ENCODE results near the gene PRRC2B.
"Not testable (repeated sequence)": the region's sequence is repeated elsewhere in the genome, so short reads cannot be mapped to it uniquely, and the experiment has no call there.

Gene PRRC2B

DNA sequence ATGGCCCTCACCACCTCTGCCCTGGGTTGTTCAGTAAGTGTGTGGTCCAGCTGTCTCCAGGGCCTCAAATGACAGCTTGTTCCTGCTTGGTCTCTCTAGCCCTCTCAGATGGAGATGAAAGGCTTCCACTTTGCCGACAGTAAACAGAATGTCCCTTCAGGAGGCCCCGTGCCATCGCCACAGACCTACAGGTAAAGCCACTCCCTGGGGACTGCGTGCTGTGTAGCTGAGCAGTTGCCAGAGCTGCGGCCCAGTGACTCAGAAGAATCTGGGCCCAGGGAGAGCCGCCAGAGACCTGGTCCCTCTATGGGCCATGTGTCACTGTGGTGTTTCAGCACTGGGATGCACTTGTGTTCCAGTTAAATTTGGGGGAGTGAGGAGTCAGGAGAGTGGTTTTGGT lies 98.2 kb downstream of the PRRC2B start:
- no peak for DNase-seq
- TF ChIP-seq POLR2A (IDR thresholded peaks at IDR 0.05; ENCODE audit: low read length) (no peak), GATA1 (IDR thresholded peaks at IDR 0.05; ENCODE audit: low read depth, low read length) (no peak)

GRCh38 chr9:131494296-131494870 lies 100.5 kb downstream of the PRRC2B start:
- DNase-seq, result no peak
- TF ChIP-seq GATA1 (IDR thresholded peaks at IDR 0.05; ENCODE audit: low read depth, low read length) (no peak), POLR2A (IDR thresholded peaks at IDR 0.05; ENCODE audit: low read length) (no peak)

- no peak for DNase-seq
- no peak for TF ChIP-seq GATA1 (IDR thresholded peaks at IDR 0.05; ENCODE audit: low read depth, low read length)
- no peak for TF ChIP-seq POLR2A (IDR thresholded peaks at IDR 0.05; ENCODE audit: low read length)
Measured at GRCh38 chr9:131495785-131496184, 101.9 kb downstream of the PRRC2B start.

GRCh38 chr9:131496844-131497405 lies 103.0 kb downstream of the PRRC2B start:
- TF ChIP-seq POLR2A (IDR thresholded peaks at IDR 0.05; ENCODE audit: low read length) (no peak), GATA1 (IDR thresholded peaks at IDR 0.05; ENCODE audit: low read depth, low read length) (no peak)
- no peak for DNase-seq

- no peak for TF ChIP-seq GATA1 (IDR thresholded peaks at IDR 0.05; ENCODE audit: low read depth, low read length)
- no peak for TF ChIP-seq POLR2A (IDR thresholded peaks at IDR 0.05; ENCODE audit: low read length)
- DNase-seq, result no peak
Measured at GRCh38 chr9:131499254-131499767, 105.4 kb downstream of the PRRC2B start.

GRCh38 chr9:131500377-131500776 lies 106.5 kb downstream of the PRRC2B start:
- TF ChIP-seq GATA1 (IDR thresholded peaks at IDR 0.05; ENCODE audit: low read depth, low read length), result no peak
- no peak for TF ChIP-seq POLR2A (IDR thresholded peaks at IDR 0.05; ENCODE audit: low read length)
- no peak for DNase-seq

GRCh38 chr9:131500939-131501541 lies 107.2 kb downstream of the PRRC2B start:
- TF ChIP-seq POLR2A (IDR thresholded peaks at IDR 0.05; ENCODE audit: low read length) (no peak), GATA1 (IDR thresholded peaks at IDR 0.05; ENCODE audit: low read depth, low read length) (no peak)
- DNase-seq, result no peak

GRCh38 chr9:131502781-131503625 lies 109.1 kb downstream of the PRRC2B start, which contains the start of gene POMT1:
Gene POMT1, plus strand, starts transcription at chr9:131502918. Its CDS starts 1,301 bp downstream, at chr9:131504219.
- no peak for TF ChIP-seq POLR2A (IDR thresholded peaks at IDR 0.05; ENCODE audit: low read length)
- no peak for TF ChIP-seq GATA1 (IDR thresholded peaks at IDR 0.05; ENCODE audit: low read depth, low read length)
- DNase-seq, result peak; percentile 85 to 90

- no peak for TF ChIP-seq POLR2A (IDR thresholded peaks at IDR 0.05; ENCODE audit: low read length)
- TF ChIP-seq GATA1 (IDR thresholded peaks at IDR 0.05; ENCODE audit: low read depth, low read length), result no peak
- peak; percentile 13 to 20 for DNase-seq
Measured at GRCh38 chr9:131503626-131504465, 110.0 kb downstream of the PRRC2B start.

DNA sequence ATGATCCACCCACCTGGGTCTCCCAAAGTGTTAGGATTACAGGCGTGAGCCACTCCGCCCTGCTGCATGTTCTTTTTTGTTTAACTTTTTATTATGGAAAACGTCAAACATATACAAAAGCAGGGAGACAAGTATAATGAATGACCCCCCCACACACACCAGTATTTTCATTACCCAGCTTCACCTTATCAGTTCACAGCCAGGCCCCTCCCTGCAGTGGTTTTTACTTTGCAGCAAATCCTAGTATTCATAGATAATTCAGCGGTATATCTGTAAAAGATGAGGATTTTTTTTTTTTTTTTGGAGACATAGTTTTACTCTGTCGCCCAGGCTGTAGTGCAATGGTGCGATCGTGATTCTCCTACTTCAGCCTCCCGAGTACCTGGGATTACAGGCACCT lies 111.1 kb downstream of the PRRC2B start:
- no peak for TF ChIP-seq GATA1 (IDR thresholded peaks at IDR 0.05; ENCODE audit: low read depth, low read length)
- no peak for TF ChIP-seq POLR2A (IDR thresholded peaks at IDR 0.05; ENCODE audit: low read length)

DNA sequence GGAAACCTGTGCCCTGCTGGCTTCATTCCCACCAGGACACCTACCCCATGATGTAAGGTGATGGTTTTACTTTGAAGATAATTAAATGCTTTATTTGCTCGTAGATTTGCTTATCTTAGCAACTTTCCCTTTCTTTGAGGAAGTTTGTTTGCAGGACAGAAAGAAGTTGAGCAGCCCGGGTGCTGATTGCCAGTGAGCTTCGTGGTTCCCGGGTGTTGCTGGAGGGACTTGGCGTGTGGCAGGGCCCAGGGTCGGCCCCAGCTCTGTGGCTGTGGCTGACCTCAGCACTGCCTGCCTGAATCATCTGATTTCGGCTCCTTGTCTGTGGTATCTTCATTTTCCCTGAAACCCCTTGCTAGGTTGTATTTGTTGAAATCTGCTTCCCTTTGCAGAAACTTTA lies 117.5 kb downstream of the PRRC2B start:
- TF ChIP-seq GATA1 (IDR thresholded peaks at IDR 0.05; ENCODE audit: low read depth, low read length) (no peak), POLR2A (IDR thresholded peaks at IDR 0.05; ENCODE audit: low read length) (no peak)
- no peak for DNase-seq

More for the DNA sequence above, 111.1 kb downstream of the PRRC2B start:
- DNase-seq, result peak in 1 of 2 experiments; percentile 46

DNA sequence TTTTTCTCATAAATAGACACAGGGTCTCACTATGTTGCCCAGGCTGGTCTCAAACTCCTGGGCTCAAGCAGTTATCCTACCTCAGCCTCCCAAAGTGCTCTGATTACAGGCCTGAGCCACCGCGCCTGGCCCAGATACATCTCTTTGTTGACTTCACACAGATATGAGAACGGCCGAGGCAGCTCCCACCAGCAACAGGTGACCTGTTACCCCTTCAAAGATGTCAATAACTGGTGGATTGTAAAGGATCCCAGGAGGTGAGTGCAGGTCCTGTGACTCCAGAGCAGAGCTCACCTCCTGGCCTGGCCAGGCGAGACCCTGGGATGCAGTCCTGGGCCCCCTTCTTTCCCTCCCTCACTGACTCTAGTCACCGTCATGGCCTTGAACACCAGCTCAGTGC lies 118.0 kb downstream of the PRRC2B start:
- TF ChIP-seq GATA1 (IDR thresholded peaks at IDR 0.05; ENCODE audit: low read depth, low read length) (no peak), POLR2A (IDR thresholded peaks at IDR 0.05; ENCODE audit: low read length) (no peak)
- DNase-seq, result no peak

DNA sequence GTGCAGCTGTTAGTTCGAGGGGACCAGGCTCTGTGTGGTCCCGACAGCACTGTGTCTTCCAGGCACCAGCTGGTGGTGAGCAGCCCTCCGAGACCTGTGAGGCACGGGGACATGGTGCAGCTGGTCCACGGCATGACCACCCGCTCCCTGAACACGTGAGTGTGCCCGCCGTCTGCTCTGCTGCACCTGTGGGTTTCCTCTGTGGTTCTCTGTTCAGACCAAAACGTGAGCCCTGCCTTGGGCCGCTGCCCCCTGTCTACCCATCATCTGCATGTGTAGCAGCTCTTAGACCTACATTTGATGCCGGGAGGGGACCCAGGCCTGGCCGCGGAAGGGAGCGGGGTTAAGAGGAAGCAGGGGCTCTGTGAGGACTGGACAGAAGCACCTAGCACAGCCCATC lies 119.3 kb downstream of the PRRC2B start:
- no peak for DNase-seq
- no peak for TF ChIP-seq GATA1 (IDR thresholded peaks at IDR 0.05; ENCODE audit: low read depth, low read length)
- TF ChIP-seq POLR2A (IDR thresholded peaks at IDR 0.05; ENCODE audit: low read length), result no peak

DNA sequence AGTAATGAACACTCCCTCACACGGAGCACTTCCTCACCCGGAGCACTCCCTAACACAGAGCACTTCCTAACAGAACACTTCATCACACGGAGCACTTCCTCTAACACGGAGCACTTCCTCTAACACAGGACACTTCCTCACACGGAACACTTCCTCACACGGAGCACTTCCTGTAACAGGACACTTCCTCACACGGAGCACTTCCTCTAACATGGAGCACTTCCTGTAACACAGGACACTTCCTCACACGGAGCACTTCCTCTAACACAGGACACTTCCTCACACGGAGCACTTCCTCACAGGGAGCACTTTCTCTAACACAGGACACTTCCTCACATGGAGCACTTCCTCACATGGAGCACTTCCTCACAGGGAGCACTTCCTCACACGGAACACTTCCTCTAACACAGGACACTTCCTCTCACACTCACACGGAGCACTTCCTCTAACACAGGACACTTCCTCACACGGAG lies 121.7 kb downstream of the PRRC2B start:
- not testable (repeated sequence) for DNase-seq

Data from erythroblast (primary cell).